IMR-90 (cell line): ENCODE data around the gene ANKLE1. TPM values are rescaled to one million over a fixed set of nuclear protein-coding genes. Genes with fewer than 3 reads are reported as not detected.

ENCODE experiments used
- ATAC-seq: fragments of 200-7000 bp; cut with Tn5 transposase; 2 replicates; pipeline ENCODE4 v1.9.1; 2020; ENCODE audit warnings: low read depth, mild to moderate bottlenecking, moderate library complexity
- Bru-seq: library from RNA; stranded (reverse); fragments of 400-500 nt; gene quantifications from one replicate; lab custom pipeline; 2021; lab: Mats Ljungman, UMichigan
- BruChase-seq, 2 experiments: library from RNA; stranded (reverse); fragments of 400-500 nt; gene quantifications; one replicate each; lab custom pipeline; 2021; lab: Mats Ljungman, UMichigan
- BruUV-seq: library from RNA; stranded (reverse); fragments of 400-500 nt; replicated peaks from 2 replicates; lab custom pipeline; 2021; lab: Mats Ljungman, UMichigan
- CTCF ChIA-PET: fragments of 300-600 bp; formaldehyde crosslinking; extraction: SDS; loops from one replicate; lab custom pipeline; 2021; ENCODE audit warnings: antibody characterized with exemption; lab: Yijun Ruan, JAX
- POLR2A ChIA-PET: fragments of 300-600 bp; sonication (Branson Sonifier 250); formaldehyde crosslinking; loops from one replicate; lab custom pipeline; 2022; ENCODE audit warnings: antibody characterized with exemption; ENCODE audit not compliant: unreplicated experiment; lab: Charles Lee
- DNase-seq: peaks from one replicate; pipeline ENCODE4 v3.0.0; 2013
- H2AFZ ChIP-seq: replicated peaks from 2 replicates; pipeline ENCODE3; 2013; ENCODE audit warnings: low read length, mild to moderate bottlenecking; ENCODE audit not compliant: poor library complexity
- H2AK5ac ChIP-seq: 2 replicates; pipeline ENCODE4 v1.6.1; 2013; ENCODE audit warnings: low read depth, low read length, inconsistent platforms
- H2AK9ac ChIP-seq: replicated peaks from 2 replicates; pipeline ENCODE3; 2013; ENCODE audit warnings: mild to moderate bottlenecking, low read depth, low read length, moderate library complexity; ENCODE audit not compliant: poor library complexity
- H2BK120ac ChIP-seq: 2 replicates; pipeline ENCODE4 v1.6.1; 2013; ENCODE audit warnings: low read depth, low read length, inconsistent platforms
- H2BK15ac ChIP-seq: 3 replicates; pipeline ENCODE4 v1.6.1; 2013; ENCODE audit warnings: low read depth, low read length, inconsistent platforms
- H2BK20ac ChIP-seq: 2 replicates; pipeline ENCODE4 v1.6.1; 2013; ENCODE audit warnings: low read depth, mild to moderate bottlenecking, inconsistent platforms, low read length, moderate library complexity
- H2BK5ac ChIP-seq: 2 replicates; pipeline ENCODE4 v1.6.1; 2013; ENCODE audit warnings: mild to moderate bottlenecking, low read depth, low read length, inconsistent platforms; ENCODE audit not compliant: poor library complexity, severe bottlenecking
- H3K14ac ChIP-seq: replicated peaks from 2 replicates; pipeline ENCODE4 v1.6.1; 2013; ENCODE audit warnings: low read depth, low read length, inconsistent platforms
- H3K18ac ChIP-seq: 2 replicates; pipeline ENCODE4 v1.6.1; 2013; ENCODE audit warnings: low read depth, low read length, control low read depth
- H3K23ac ChIP-seq: 2 replicates; pipeline ENCODE4 v1.6.1; 2013; ENCODE audit warnings: low read depth, low read length, inconsistent platforms
- H3K27ac ChIP-seq: 2 replicates; pipeline ENCODE4 v1.5.1; 2013; ENCODE audit warnings: mild to moderate bottlenecking, control low read depth, low read length; ENCODE audit not compliant: insufficient read depth
- H3K27me3 ChIP-seq: 2 replicates; pipeline ENCODE4 v1.6.1; 2013; ENCODE audit warnings: low read length; ENCODE audit not compliant: control insufficient read depth, insufficient read depth
- H3K36me3 ChIP-seq: 2 replicates; pipeline ENCODE4 v1.6.1; 2013; ENCODE audit warnings: low read length, mixed read lengths; ENCODE audit not compliant: control insufficient read depth, insufficient read depth
- H3K4ac ChIP-seq: 2 replicates; pipeline ENCODE4 v1.6.1; 2013; ENCODE audit warnings: low read depth, low read length, inconsistent platforms
- H3K4me1 ChIP-seq: 2 replicates; pipeline ENCODE4 v1.6.1; 2013; ENCODE audit warnings: low read length, mixed read lengths; ENCODE audit not compliant: control insufficient read depth, insufficient read depth
- H3K4me2 ChIP-seq: 2 replicates; pipeline ENCODE4 v1.6.1; 2013; ENCODE audit warnings: low read depth, mild to moderate bottlenecking, control low read depth, low read length, moderate library complexity
- H3K4me3 ChIP-seq: 2 replicates; pipeline ENCODE4 v1.5.1; 2013; ENCODE audit warnings: low read depth, mild to moderate bottlenecking, control low read depth, low read length, moderate library complexity; ENCODE audit not compliant: insufficient read depth
- H3K56ac ChIP-seq: 2 replicates; pipeline ENCODE4 v1.6.1; 2013; ENCODE audit warnings: low read length, inconsistent platforms; ENCODE audit not compliant: insufficient read depth; ENCODE audit errors: extremely low read depth
- H3K79me1 ChIP-seq, 2 experiments: 2 replicates each; pipeline ENCODE4 v1.6.1; 2013; ENCODE audit warnings: low read length in 2 of 2, inconsistent platforms in 1 of 2, low read depth in 1 of 2
- H3K9ac ChIP-seq: 2 replicates; pipeline ENCODE4 v1.6.1; 2013; ENCODE audit warnings: low read depth, low read length, control low read depth
- H3K9me1 ChIP-seq: 2 replicates; pipeline ENCODE4 v1.6.1; 2013; ENCODE audit warnings: low read length, inconsistent platforms; ENCODE audit not compliant: insufficient read depth
- H3K9me3 ChIP-seq: 2 replicates; pipeline ENCODE4 v1.6.1; 2013; ENCODE audit warnings: low read length; ENCODE audit not compliant: control insufficient read depth, insufficient read depth
- H4K20me1 ChIP-seq: 2 replicates; pipeline ENCODE4 v1.6.1; 2013; ENCODE audit warnings: low read length, inconsistent platforms; ENCODE audit not compliant: insufficient read depth
- H4K5ac ChIP-seq: 2 replicates; pipeline ENCODE4 v1.6.1; 2013; ENCODE audit warnings: mild to moderate bottlenecking, low read depth, low read length, control low read depth
- H4K8ac ChIP-seq, 2 experiments: 2 replicates each; pipeline ENCODE4 v1.6.1; 2013; ENCODE audit warnings: low read depth in 2 of 2, low read length in 2 of 2, control low read depth in 1 of 2, inconsistent platforms in 1 of 2
- H4K91ac ChIP-seq: 2 replicates; pipeline ENCODE4 v1.6.1; 2013; ENCODE audit warnings: low read depth, low read length, inconsistent platforms; ENCODE audit not compliant: insufficient read depth
- BHLHE40 ChIP-seq: fragments of 150-350 bp; IDR thresholded peaks from 2 replicates; pipeline ENCODE4 v1.6.1; 2016; ENCODE audit warnings: mild to moderate bottlenecking, low read depth, low read length
- CEBPB ChIP-seq: IDR thresholded peaks from 2 replicates; pipeline ENCODE4 v1.6.1; 2012; ENCODE audit warnings: low read depth, low read length, improper control_type of control experiment
- CHD1 ChIP-seq: IDR thresholded peaks from 2 replicates; pipeline ENCODE4 v1.6.1; 2012; ENCODE audit warnings: low read depth, low read length, improper control_type of control experiment
- ELK1 ChIP-seq: fragments of 150-350 bp; IDR thresholded peaks from 2 replicates; pipeline ENCODE4 v1.6.1; 2016; ENCODE audit warnings: low read depth, mild to moderate bottlenecking, low read length, moderate library complexity, borderline replicate concordance
- FOS ChIP-seq: fragments of 150-350 bp; IDR thresholded peaks from 2 replicates; pipeline ENCODE4 v1.6.1; 2016; ENCODE audit warnings: low read depth, low read length
- MAFK ChIP-seq: IDR thresholded peaks from 2 replicates; pipeline ENCODE4 v1.6.1; 2012; ENCODE audit warnings: low read depth, low read length, improper control_type of control experiment
- MAZ ChIP-seq: IDR thresholded peaks from 2 replicates; pipeline ENCODE4 v1.6.1; 2012; ENCODE audit warnings: low read depth, mild to moderate bottlenecking, low read length, improper control_type of control experiment, moderate library complexity, borderline replicate concordance
- MXI1 ChIP-seq: IDR thresholded peaks from 2 replicates; pipeline ENCODE4 v1.6.1; 2012; ENCODE audit warnings: low read depth, mild to moderate bottlenecking, low read length, moderate library complexity, borderline replicate concordance
- POLR2A ChIP-seq: IDR thresholded peaks from 2 replicates; pipeline ENCODE4 v1.6.1; 2012; ENCODE audit warnings: mild to moderate bottlenecking, low read depth, low read length
- RAD21 ChIP-seq: IDR thresholded peaks from 2 replicates; pipeline ENCODE4 v1.6.1; 2012; ENCODE audit warnings: low read length, improper control_type of control experiment
- RCOR1 ChIP-seq: IDR thresholded peaks from 2 replicates; pipeline ENCODE4 v1.6.1; 2012; ENCODE audit warnings: mild to moderate bottlenecking, low read length, improper control_type of control experiment; ENCODE audit not compliant: insufficient replicate concordance
- RFX5 ChIP-seq: IDR thresholded peaks from 2 replicates; pipeline ENCODE4 v1.8.0; 2012; ENCODE audit warnings: low read depth, mild to moderate bottlenecking, low read length, moderate library complexity
- USF2 ChIP-seq: fragments of 150-350 bp; IDR thresholded peaks from 2 replicates; pipeline ENCODE4 v1.6.1; 2017; ENCODE audit warnings: mild to moderate bottlenecking, antibody characterized with exemption, low read length, low read depth
- WGBS, 2 experiments: methylation state at CpG; one replicate each; pipeline versions ENCODE4 v1.1.5 to v1.1.7; 2013; ENCODE audit warnings: missing lambda C conversion rate in 2 of 2; ENCODE audit not compliant: insufficient read length in 1 of 2; ENCODE audit errors: extremely low coverage in 2 of 2; 5-methylcytosine and 5-hydroxymethylcytosine counted together
- dilution Hi-C: fragments of 300-500 bp; cut with HindIII; formaldehyde crosslinking; loops from one replicate; pipeline ENCODE4 v1.14.3; 2018; ENCODE audit warnings: low sequenced_read_pairs; ENCODE audit not compliant: unreplicated experiment
- in situ Hi-C: fragments of 300-500 bp; cut with MboI; formaldehyde crosslinking; loops from 3 replicates; pipeline ENCODE4 v1.14.3; 2019; ENCODE audit warnings: low sequenced_read_pairs, inconsistent platforms, mixed read lengths
- intact Hi-C: fragments of 100-400 bp; cut with micrococcal nuclease; formaldehyde crosslinking; loops from 2 replicates; pipeline ENCODE4 v1.10.0; 2022
- long read RNA-seq: library from polyadenylated mRNA; unstranded; transcript quantifications from one replicate; pipeline ENCODE4 v2.0.0, GENCODE V29; 2021; ENCODE audit not compliant: unreplicated experiment
- polyA plus RNA-seq, 3 experiments: library from polyadenylated mRNA; depleted of rRNA; stranded (reverse); fragments of >200 nt; gene quantifications; 2 replicates each; pipeline ENCODE4 v1.2.3, GENCODE V29; 2012; ENCODE audit warnings: low replicate concordance in 1 of 3
- total RNA-seq: library from RNA; depleted of rRNA; stranded (reverse); fragments of >200 nt; gene quantifications from 2 replicates; pipeline ENCODE4 v1.2.3, GENCODE V29; 2012; rRNA removed

The ANKLE1 gene
- total RNA-seq = under 0.01 and 0.28 TPM in 2 replicates
- 0.87 and 1.0 TPM in 2 replicates for polyA plus RNA-seq (2012; rRNA removed)
- 0.21 and 0.33 TPM in 2 replicates for polyA plus RNA-seq (2012; cell fraction: cytosol; rRNA removed)
- 3.9 and 9.0 TPM in 2 replicates for polyA plus RNA-seq (2012; cell fraction: nucleus; rRNA removed; ENCODE audit: low replicate concordance)
- percentile 28 among the genes with signal in this experiment for Bru-seq, nascent RNA
- percentile 44 among the genes with signal in this experiment for BruChase-seq, experiment 1, labeled RNA remaining after a 6-hour chase
- percentile 42 among the genes with signal in this experiment for BruChase-seq, experiment 2, labeled RNA remaining after a 2-hour chase
- long read RNA-seq, partial matches to known transcripts = 1 of 1 reads
- long read RNA-seq, other reads (novel, unspliced or antisense) = 0 of 1 reads

GRCh38 chr19:17281391-17282304, at the start of gene ANKLE1:
ANKLE1 (plus strand) TSS chr19:17281901; CDS start chr19:17281921, 20 bp downstream.
- no peak for DNase-seq
- TF ChIP-seq RCOR1 (no peak), RAD21 (no peak), USF2 (no peak), MAFK (no peak), POLR2A (no peak), CEBPB (no peak), ELK1 (no peak), MXI1 (no peak; the same call in 1 of the 2 replicates), CHD1 (no peak), FOS (no peak), BHLHE40 (no peak), MAZ (no peak), RFX5 (no peak)

More at GRCh38 chr19:17281391-17282304, at the start of gene ANKLE1:
- no peaks in the 10 kb centered on the region for H3K27me3 ChIP-seq
- peak; percentile 31 for ATAC-seq
- H3K79me1 ChIP-seq = no peaks in the 10 kb centered on the region
- in situ Hi-C loops = loop anchor here (10.0 kb wide), 1 partner anchor 77 kb away; no protein-coding TSS in a partner anchor
- no peak within 1 kb of the TSS for H2BK20ac ChIP-seq
- no peak within 1 kb of the TSS for H3K27ac ChIP-seq
- peaks cover 13% of the 10 kb centered on the region for H3K36me3 ChIP-seq
- peak within 1 kb of the TSS; percentile 79 for H2AFZ ChIP-seq
- BruUV-seq = no TSS peak
- H4K5ac ChIP-seq = no peak within 1 kb of the TSS
- dilution Hi-C loops = no loop called here
- no peak within 1 kb of the TSS for H3K56ac ChIP-seq
- no peak within 1 kb of the TSS for H2BK15ac ChIP-seq
- H3K4me1 ChIP-seq = no peaks in the 10 kb centered on the region
- H2AK9ac ChIP-seq = peak within 1 kb of the TSS; percentile 62
- 0 out of 2 replicates have a peak within 1 kb of the TSS, but pooled peaks have one; percentile 40 for H3K14ac ChIP-seq
- no peak within 1 kb of the TSS for H2AK5ac ChIP-seq
- POLR2A ChIA-PET = no interaction called here
- H3K9ac ChIP-seq = no peak within 1 kb of the TSS
- H2BK5ac ChIP-seq = no peak within 1 kb of the TSS
- H3K9me3 ChIP-seq = no peaks in the 10 kb centered on the region
- CTCF ChIA-PET = interaction anchor here (0.6 to 1.2 kb wide), 2 partner anchors 47 to 179 kb away, joined by 3 to 4 read pairs; no protein-coding TSS in a partner anchor
- WGBS, 2 experiments = 17% methylated on average over 57 of the region's 75 CpGs; no CpG with 5 or more reads in 1 of the 2 experiments
- no peak within 1 kb of the TSS for H4K91ac ChIP-seq
- no peak within 1 kb of the TSS for H3K18ac ChIP-seq
- H3K4me2 ChIP-seq = peak within 1 kb of the TSS; percentile 72
- H3K4ac ChIP-seq = no peak within 1 kb of the TSS; the same call in 1 of the 2 replicates
- intact Hi-C loops = loop anchor here (1.0 to 10.0 kb wide), 4 partner anchors 76 to 507 kb away; no protein-coding TSS in a partner anchor
- H3K23ac ChIP-seq = no peak within 1 kb of the TSS
- no peaks in the 10 kb centered on the region for H4K20me1 ChIP-seq
- no peaks in the 10 kb centered on the region for H3K9me1 ChIP-seq
- peak within 1 kb of the TSS; percentile 32 for H3K4me3 ChIP-seq
- peak within 1 kb of the TSS in 1 of 2 experiments; percentile 24; a peak in 2 of 4 replicates for H4K8ac ChIP-seq
- H2BK120ac ChIP-seq = no peak within 1 kb of the TSS
